Measurements from ENCODE around the gene RPP40.
A peak's percentile ranks its signal among the peaks of the same experiment; 100 is the strongest.

The RPP40 gene

DNA sequence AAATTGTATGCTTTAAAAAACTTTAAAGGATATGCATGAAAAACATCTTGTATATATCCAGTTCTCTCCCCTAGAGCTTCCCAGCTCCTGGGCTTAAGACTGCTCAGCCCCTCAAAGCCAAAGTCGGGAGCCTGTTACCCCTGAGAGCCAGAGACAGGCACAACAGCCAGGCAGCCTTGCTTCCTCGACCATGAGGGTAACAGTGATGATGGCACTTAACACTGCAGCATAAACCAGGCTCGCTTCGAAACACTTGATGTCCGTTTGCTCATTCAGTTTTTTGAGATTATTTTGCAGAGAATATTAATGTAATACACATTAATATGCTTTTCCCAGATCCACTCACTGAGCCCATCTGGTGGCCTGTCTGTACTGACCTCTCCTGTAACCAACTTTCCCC, 47.2 kb downstream of the RPP40 start:
- Histone ChIP-seq H3K9me3 (ENCODE audit: control insufficient read depth, insufficient read depth, low read depth, low read length) (no peaks in the 10 kb centered on the region), H3K4me3 (ENCODE audit: low read depth, low read length) (no peak overlapping the region), H3K36me3 (ENCODE audit: control insufficient read depth, insufficient read depth, low read length) (peaks cover 34% of the 10 kb centered on the region), H3K9ac (ENCODE audit: low read length) (no peak overlapping the region), H3K4me1 (ENCODE audit: control insufficient read depth, insufficient read depth, low read length) (no peaks in the 10 kb centered on the region), H3K27me3 (ENCODE audit: control insufficient read depth, insufficient read depth, low read length) (no peaks in the 10 kb centered on the region), H3K27ac (ENCODE audit: low read depth, low read length) (no peak overlapping the region)

DNA sequence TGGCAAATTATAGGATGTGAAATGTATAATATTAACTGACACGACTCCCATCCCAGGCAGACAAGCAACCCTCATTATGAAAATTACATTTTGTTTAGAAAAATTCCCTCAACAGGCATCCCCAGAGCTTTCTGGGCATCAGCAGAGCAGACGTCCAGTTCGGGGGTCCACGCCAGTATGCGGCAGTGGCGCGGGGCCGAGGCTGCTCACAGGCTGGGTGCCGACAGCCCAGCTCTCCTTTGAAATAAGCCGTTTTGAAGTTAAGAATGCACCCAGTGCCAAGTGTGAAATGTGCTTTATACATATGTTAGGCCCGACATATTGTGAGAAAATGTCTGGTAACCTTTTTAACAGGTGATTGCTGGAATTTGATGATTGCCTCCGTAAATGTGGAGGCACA, 50.4 kb downstream of the RPP40 start:
- Histone ChIP-seq H3K27me3 (ENCODE audit: control insufficient read depth, insufficient read depth, low read length) (no peaks in the 10 kb centered on the region), H3K9ac (ENCODE audit: low read length) (no peak overlapping the region), H3K4me1 (ENCODE audit: control insufficient read depth, insufficient read depth, low read length) (peaks cover 10% of the 10 kb centered on the region), H3K36me3 (ENCODE audit: control insufficient read depth, insufficient read depth, low read length) (peaks cover 49% of the 10 kb centered on the region), H3K27ac (ENCODE audit: low read depth, low read length) (no peak overlapping the region), H3K4me3 (ENCODE audit: low read depth, low read length) (no peak overlapping the region), H3K9me3 (ENCODE audit: control insufficient read depth, insufficient read depth, low read depth, low read length) (no peaks in the 10 kb centered on the region)

DNA sequence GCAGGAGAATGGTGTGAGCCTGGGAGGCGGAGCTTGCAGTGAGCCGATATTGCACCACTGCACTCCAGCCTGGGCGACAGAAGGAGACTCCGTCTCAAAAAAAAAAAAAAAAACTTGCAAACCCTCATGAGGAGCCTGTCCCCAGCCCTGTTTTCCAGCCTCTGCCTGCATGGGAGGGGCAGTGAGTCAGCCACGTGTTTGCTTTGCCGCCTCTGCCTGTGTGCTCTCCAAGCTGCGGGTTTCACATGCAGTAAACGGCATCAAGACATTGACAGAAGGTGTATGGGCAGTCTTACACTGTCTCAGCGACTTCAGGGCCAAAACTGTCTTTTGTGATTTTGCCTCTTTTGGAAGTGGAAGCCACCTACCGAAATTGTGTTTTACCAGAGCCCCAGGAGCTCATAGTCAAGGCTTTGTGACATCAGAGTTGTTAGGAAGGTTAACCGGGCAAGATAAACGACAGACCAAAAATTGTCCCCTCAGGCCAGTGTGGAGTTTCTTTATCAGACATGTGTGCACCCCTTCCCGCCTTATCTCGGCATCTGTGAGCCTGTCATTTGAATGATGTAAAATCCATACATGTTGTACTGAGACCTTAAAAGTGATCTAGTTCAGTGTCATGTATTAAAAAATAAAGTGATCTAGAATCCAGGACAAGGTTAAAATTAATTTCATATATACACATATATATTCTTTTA, 52.9 kb downstream of the RPP40 start:
- H3K27me3 ChIP-seq (ENCODE audit: control insufficient read depth, insufficient read depth, low read length), result no peaks in the 10 kb centered on the region
- no peak overlapping the region for H3K9ac ChIP-seq (ENCODE audit: low read length)
- H3K36me3 ChIP-seq (ENCODE audit: control insufficient read depth, insufficient read depth, low read length), result peaks cover 58% of the 10 kb centered on the region
- H3K27ac ChIP-seq (ENCODE audit: low read depth, low read length), result no peak overlapping the region
- no peak overlapping the region for H3K4me3 ChIP-seq (ENCODE audit: low read depth, low read length)
- peaks cover 18% of the 10 kb centered on the region for H3K4me1 ChIP-seq (ENCODE audit: control insufficient read depth, insufficient read depth, low read length)
- H3K9me3 ChIP-seq (ENCODE audit: control insufficient read depth, insufficient read depth, low read depth, low read length), result no peaks in the 10 kb centered on the region

DNA sequence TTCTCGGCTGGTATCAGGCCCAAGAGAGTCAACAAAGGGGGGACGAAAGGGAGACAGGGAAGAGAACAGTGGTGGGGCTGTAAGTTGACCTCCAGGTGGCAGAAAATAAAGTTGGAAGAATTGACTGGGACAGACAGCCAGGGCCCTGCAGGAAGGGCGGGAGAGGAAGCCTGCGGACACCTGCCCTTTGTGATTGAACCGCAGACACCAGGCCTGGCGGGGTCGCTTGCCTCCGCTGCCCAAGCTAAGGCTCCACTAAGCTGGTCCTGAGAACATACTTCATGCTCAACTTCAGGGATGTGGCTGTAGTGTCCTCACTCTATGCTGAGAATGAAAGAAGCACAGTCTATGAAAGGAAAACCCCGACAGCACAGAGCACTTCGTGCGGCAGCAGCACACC, 53.8 kb downstream of the RPP40 start:
- no peak overlapping the region for H3K27ac ChIP-seq (ENCODE audit: low read depth, low read length)
- H3K9ac ChIP-seq (ENCODE audit: low read length), result no peak overlapping the region
- H3K4me3 ChIP-seq (ENCODE audit: low read depth, low read length), result no peak overlapping the region
- peaks cover 18% of the 10 kb centered on the region for H3K4me1 ChIP-seq (ENCODE audit: control insufficient read depth, insufficient read depth, low read length)
- no peaks in the 10 kb centered on the region for H3K9me3 ChIP-seq (ENCODE audit: control insufficient read depth, insufficient read depth, low read depth, low read length)
- H3K36me3 ChIP-seq (ENCODE audit: control insufficient read depth, insufficient read depth, low read length), result peaks cover 59% of the 10 kb centered on the region
- H3K27me3 ChIP-seq (ENCODE audit: control insufficient read depth, insufficient read depth, low read length), result no peaks in the 10 kb centered on the region

DNA sequence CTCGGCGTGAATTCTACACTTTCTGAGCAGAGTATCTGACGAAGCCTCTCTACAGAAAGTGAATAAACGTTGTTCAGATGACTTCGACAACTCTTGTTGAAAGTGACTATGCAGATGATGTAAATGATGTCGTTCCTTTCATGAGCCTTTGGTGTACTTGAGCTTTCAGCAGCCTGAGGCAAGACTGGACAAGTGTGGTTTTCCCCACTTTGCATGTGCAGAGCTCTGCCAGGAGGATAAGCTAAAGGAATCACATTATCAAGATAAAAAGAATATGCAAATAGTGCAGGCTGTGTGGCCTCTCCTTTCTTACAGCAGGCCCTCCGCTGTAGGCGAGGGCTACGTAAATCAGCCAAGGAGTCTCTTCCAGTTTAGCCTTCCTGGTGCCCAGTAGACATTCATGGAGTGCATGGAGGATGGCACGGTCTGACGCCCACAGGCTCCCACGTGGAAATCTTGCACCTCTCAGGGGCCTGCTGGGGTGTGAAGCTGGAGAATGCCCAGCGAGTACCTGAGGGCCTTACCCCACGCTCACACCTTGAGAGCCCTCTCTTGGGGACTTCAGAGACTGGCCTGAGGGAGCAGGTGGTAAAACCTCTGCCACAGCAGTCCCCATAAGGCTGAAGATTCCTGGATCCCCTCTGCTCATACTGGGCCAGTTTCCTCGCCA, 54.9 kb downstream of the RPP40 start:
- Histone ChIP-seq H3K4me3 (ENCODE audit: low read depth, low read length) (no peak overlapping the region), H3K36me3 (ENCODE audit: control insufficient read depth, insufficient read depth, low read length) (peaks cover 63% of the 10 kb centered on the region), H3K9ac (ENCODE audit: low read length) (peak overlapping the region; percentile 34)

DNA sequence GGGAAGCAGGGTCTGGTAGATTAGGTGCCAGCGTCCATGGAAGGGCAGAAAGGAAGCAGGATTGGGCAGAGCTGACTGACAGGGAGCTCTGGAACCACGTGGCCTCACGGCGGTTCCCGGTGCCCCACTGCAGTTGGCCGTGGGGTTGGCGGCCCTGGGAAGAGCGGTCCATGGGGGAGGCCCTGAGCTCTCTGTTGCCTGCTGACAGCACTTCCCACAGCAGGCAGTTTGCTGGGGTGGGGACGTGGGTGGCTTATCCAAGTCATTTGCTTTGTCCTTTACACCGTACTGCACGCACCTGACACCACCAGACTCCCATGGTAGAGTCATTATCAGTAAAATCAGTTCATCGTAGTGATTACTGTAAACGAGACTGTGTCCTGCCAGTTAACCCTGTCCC, 56.1 kb downstream of the RPP40 start:
- peaks cover 26% of the 10 kb centered on the region for H3K4me1 ChIP-seq (ENCODE audit: control insufficient read depth, insufficient read depth, low read length)
- H3K9me3 ChIP-seq (ENCODE audit: control insufficient read depth, insufficient read depth, low read depth, low read length), result no peaks in the 10 kb centered on the region
- no peak overlapping the region for H3K27ac ChIP-seq (ENCODE audit: low read depth, low read length)
- H3K4me3 ChIP-seq (ENCODE audit: low read depth, low read length), result no peak overlapping the region
- no peak overlapping the region for H3K9ac ChIP-seq (ENCODE audit: low read length)
- H3K36me3 ChIP-seq (ENCODE audit: control insufficient read depth, insufficient read depth, low read length), result peaks cover 61% of the 10 kb centered on the region
- H3K27me3 ChIP-seq (ENCODE audit: control insufficient read depth, insufficient read depth, low read length), result no peaks in the 10 kb centered on the region

More for the DNA sequence above, 54.9 kb downstream of the RPP40 start:
- no peaks in the 10 kb centered on the region for H3K27me3 ChIP-seq (ENCODE audit: control insufficient read depth, insufficient read depth, low read length)
- H3K4me1 ChIP-seq (ENCODE audit: control insufficient read depth, insufficient read depth, low read length), result peaks cover 18% of the 10 kb centered on the region
- H3K27ac ChIP-seq (ENCODE audit: low read depth, low read length), result no peak overlapping the region
- no peaks in the 10 kb centered on the region for H3K9me3 ChIP-seq (ENCODE audit: control insufficient read depth, insufficient read depth, low read depth, low read length)

DNA sequence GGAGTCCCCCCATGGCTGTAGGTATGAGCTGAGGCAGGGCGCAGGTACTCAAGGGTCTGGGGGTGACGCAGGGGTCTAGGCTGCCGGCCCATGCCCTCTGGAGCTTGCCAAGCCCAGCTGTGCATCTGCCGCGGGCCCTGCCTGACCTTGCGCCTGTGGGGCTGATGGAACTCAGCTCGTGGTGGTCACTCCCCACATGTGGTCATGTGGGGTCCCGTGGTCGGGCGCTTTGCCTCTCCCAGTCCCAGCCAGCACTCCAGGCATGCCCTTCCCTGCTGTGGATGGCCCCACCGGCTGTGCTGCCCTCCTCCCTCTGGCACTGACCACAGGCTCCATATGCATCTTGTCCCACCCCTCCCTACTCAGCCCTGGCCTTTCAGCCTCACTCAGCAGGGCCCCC, 57.3 kb downstream of the RPP40 start:
- Histone ChIP-seq H3K27ac (ENCODE audit: low read depth, low read length) (no peak overlapping the region), H3K4me3 (ENCODE audit: low read depth, low read length) (no peak overlapping the region), H3K27me3 (ENCODE audit: control insufficient read depth, insufficient read depth, low read length) (no peaks in the 10 kb centered on the region), H3K9ac (ENCODE audit: low read length) (no peak overlapping the region), H3K36me3 (ENCODE audit: control insufficient read depth, insufficient read depth, low read length) (peaks cover 55% of the 10 kb centered on the region), H3K9me3 (ENCODE audit: control insufficient read depth, insufficient read depth, low read depth, low read length) (no peaks in the 10 kb centered on the region), H3K4me1 (ENCODE audit: control insufficient read depth, insufficient read depth, low read length) (peaks cover 36% of the 10 kb centered on the region)

All from HUES6 (cell line).